Right renal pelvis (tissue), 4 donors: ENCODE data around the gene KCNJ16. TPM values are rescaled to one million over a fixed set of nuclear protein-coding genes. Genes with fewer than 3 reads are reported as not detected.

Experiments used
- DNase-seq, 4 donors: peaks; one replicate each; pipeline ENCODE4 v3.0.0-alpha.2; 2013; ENCODE audit warnings: low read depth in 4 of 4, low spot score in 3 of 4, missing footprints in 1 of 4
- polyA plus RNA-seq, 4 donors: library from polyadenylated mRNA; unstranded; fragments of 120-200 nt; gene quantifications; one replicate each; pipeline ENCODE4 v1.2.1, GENCODE V29; 2013; ENCODE audit not compliant: insufficient read length in 4 of 4

The KCNJ16 gene
- polyA plus RNA-seq, 4 donors, result 146 to 177 (median 149) TPM

DNA sequence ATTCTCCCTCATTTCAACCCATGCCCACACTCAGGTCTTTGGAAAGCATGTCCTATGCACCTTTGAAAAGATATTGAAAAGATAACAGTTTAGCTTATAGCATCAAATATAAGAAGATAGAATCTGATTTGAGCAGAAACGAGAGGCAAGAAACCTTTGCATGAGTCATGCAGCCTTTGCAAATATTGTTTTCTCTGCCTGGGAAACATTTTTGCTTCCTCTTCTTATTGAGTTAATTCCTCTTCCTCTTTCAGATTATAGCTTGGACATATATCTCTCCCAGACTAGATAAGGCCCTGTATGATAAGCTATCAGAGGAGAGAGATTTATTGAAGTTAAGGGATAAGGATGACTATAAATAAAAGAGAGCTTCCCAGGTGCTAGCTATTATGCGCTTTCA lies 48.2 kb downstream of the KCNJ16 start:
- no peak for DNase-seq

GRCh38 chr17:70124723-70125122 lies 49.7 kb downstream of the KCNJ16 start:
- DNase-seq, result no peak

DNA sequence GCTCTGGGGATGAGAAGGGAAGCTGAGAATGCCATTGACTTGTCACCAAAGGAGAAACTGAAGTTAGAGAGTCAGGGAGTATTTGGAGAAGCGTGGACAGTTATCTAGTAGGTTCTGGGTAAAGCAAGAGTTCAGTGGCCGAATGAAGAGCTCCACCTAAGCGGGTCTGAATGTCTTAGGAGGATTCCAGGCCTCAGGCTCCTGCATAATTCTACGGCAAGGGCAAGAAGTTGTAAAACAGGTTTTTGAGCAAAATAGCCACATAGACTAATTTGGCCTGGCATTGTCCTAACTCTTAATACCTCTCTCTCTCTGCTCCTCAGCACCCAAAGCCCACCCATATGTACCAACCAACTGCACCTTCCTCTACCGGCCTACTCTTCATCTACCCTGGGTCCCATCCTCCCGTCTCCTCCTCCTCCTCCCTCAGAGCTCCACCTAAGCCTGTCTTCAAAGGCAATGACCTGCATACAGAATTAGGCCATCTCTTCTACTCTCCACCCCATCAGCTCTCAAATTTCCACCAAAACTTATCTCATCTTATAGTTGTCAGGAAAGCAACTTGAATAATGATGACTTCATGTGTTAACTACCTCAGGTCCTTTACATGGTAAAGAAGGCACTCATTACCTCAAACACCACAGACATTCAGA lies 52.3 kb downstream of the KCNJ16 start:
- DNase-seq, result no peak

DNA sequence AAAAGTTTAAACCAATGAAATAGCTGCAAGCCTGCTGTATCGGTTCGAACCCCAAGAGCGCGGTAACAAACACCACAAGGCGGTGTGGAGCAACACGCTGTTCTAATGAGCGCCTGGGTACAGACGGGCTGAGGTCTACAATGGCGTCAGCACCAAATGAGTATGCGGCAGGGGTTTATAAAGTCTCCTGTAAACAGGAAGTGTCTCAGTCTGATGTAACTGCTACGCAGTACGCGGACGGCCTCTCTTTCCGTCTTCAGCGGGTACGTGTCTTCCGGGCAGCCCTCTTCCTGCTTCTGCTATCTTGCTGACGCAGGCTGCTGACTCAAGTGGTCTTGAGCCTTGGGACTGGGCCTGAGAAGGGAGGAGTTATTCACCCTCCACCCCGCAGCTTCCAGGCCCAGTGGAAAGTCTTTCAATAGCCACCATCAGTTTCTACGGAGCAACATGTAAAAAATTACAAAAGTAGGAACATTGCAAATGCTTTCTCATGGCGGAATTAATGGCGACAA lies 53.8 kb downstream of the KCNJ16 start:
- DNase-seq, result no peak

DNA sequence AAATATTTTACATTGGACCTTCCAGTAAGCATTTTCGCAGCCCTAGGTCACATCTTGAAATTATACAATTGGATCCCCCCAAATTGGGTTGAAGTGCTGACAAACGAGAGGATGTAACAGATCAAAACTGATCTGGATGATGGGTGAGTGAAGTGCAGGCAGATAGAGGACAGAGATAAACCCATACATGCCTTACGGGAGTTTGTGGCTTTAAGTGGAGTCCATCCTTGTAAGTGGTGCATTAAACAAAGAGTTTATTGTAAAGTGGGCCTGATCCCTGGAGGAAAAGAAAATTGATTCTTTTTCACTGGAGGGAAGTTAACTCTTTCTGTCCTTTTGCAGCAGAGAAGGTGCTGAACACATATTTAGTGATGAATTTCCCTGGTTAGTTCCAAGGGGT lies 55.3 kb downstream of the KCNJ16 start:
- no peak for DNase-seq

DNA sequence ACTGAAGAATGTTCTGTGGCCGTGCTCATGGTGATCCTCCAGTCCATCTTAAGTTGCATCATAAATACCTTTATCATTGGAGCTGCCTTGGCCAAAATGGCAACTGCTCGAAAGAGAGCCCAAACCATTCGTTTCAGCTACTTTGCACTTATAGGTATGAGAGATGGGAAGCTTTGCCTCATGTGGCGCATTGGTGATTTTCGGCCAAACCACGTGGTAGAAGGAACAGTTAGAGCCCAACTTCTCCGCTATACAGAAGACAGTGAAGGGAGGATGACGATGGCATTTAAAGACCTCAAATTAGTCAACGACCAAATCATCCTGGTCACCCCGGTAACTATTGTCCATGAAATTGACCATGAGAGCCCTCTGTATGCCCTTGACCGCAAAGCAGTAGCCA lies 57.5 kb downstream of the KCNJ16 start:
- DNase-seq, result no peak

- DNase-seq, result no peak
Observed at GRCh38 chr17:70134042-70134441, 59.0 kb downstream of the KCNJ16 start.

GRCh38 chr17:70134777-70135176 lies 59.8 kb downstream of the KCNJ16 start:
- no peak for DNase-seq

GRCh38 chr17:70136131-70136530 lies 61.1 kb downstream of the KCNJ16 start:
- DNase-seq, result no peak

GRCh38 chr17:70137451-70138230 lies 62.6 kb downstream of the KCNJ16 start:
- peak in 1 of 4 donors; percentile 20 for DNase-seq

- DNase-seq, result no peak
Observed at GRCh38 chr17:70138291-70138865, 63.4 kb downstream of the KCNJ16 start.

GRCh38 chr17:70139449-70139993 lies 64.5 kb downstream of the KCNJ16 start:
- no peak for DNase-seq

DNA sequence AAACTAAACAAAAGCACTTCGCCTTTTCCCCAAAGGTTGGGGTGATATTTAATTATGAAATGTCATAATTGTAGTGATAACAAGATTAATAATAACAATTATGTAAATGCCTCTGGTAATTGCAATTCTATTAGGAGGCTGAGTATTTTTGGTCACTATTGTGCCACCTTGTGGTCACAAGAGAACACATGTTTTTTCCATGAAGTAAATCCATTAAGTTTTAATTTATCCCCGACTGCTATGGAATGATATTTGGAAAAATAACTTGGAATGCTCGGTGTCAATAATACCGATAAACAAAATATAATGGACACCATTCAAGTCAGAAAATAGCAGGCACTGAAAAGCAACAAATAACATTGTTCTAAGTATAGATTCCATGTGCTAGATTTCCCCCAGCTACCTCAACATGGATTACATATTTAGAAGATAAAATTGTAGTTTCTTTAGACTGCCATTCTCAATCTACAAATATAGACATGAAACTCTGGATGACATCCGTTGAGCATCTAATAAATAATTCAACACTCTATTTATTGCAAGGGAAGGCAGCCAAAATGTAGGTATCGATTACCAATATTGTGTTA lies 69.3 kb downstream of the KCNJ16 start:
- DNase-seq, result peak in 1 of 4 donors; percentile 29

- no peak for DNase-seq
Observed at GRCh38 chr17:70153210-70153609, 78.2 kb downstream of the KCNJ16 start.

GRCh38 chr17:70157151-70157550 lies 82.1 kb downstream of the KCNJ16 start:
- no peak for DNase-seq

DNA sequence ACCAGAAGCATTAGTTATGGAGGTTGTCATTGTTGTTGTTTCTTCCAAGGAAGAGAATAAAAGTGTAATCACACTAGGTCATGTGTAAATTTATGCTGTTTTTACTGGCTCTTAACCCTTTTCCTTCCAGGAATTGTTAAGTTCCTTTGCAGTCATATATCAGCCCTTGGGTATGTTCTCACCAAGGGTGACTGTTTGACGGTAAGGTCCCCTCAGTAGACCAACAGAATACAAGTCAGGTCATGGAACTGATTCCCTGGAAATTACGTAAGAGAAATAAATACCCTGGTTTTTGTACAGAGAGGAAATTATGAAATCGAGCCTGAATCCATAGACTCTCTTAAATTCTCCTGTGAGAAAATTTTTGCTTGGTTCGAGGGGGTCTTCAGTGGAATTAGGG lies 83.2 kb downstream of the KCNJ16 start:
- DNase-seq, result no peak

DNA sequence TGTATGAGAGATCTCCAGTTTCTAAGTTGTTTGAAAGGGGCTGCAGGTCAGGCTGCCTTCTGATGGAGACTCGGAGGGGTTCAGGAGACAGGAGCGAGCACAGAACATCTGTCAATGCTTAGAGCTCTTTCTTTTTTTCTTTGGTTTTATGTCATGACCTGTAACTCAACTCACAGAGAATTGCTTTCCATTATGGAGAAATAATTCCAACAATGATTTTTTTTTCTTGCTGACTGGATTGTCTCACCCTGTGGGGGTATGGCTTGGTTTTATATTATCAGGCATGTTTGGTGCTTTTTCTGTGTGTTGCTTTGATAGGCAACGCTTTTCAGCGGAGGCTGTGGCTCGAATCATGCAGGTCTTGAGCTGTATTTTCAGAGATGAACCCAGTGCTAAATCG lies 83.6 kb downstream of the KCNJ16 start:
- no peak for DNase-seq

DNA sequence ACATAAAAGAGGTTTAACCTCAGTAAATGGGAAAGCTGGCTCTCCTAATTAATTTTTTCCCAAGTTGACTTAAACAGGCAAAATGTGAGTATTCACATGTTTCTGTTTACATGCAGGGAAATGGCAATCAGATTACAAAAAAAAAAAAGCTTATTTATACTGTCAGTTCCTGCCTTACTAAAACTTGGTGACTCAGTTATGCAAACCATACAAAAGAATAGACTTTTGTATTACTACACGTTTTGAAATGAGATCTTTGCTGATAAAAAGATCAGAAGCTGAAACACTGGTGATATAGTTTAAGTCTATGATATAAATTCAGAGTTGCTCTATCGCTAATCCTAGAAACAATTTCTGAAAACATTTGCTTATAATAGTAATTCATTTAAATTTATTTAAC lies 85.0 kb downstream of the KCNJ16 start:
- DNase-seq, result no peak

DNA sequence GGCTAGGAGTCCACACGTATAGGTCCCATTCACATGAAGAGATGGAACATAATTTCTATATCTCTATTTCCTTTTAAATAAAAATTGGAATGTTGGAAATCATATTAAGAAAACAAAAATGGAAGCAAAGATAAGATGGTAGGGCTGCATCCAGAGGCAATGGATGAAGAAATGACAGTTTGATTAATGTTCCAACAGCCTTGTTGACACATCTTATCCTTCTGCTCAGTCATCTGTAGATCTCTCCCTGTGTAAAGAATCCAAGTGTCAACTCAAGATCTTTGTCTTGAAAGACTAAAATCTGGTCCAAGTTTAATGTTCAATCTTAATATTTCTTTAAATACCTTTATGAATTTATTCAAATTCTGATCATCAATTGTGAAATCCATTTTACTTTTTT lies 86.5 kb downstream of the KCNJ16 start:
- DNase-seq, result no peak

- DNase-seq, result no peak
Observed at GRCh38 chr17:70165383-70165782, 90.4 kb downstream of the KCNJ16 start.

GRCh38 chr17:70166615-70167014 lies 91.6 kb downstream of the KCNJ16 start:
- DNase-seq, result no peak
